Esophagus muscularis mucosa (tissue), 4 donors: Measurements from ENCODE around the gene DNER.

Experiments used
- CTCF ChIP-seq, 3 experiments: fragments of 200-600 bp in 2 of 3; fragments of 450-650 bp in 1 of 3; sonication (generic) in 2 of 3; IDR thresholded peaks; one replicate each; pipeline ENCODE4 v1.5.1; 2017 to 2019; ENCODE audit warnings: antibody characterized with exemption in 3 of 3, mild to moderate bottlenecking in 2 of 3, moderate library complexity in 1 of 3
- EP300 ChIP-seq: sonication (generic); formaldehyde crosslinking; IDR thresholded peaks from one replicate; pipeline ENCODE4 v1.6.1; 2017; ENCODE audit warnings: antibody characterized with exemption
- POLR2A ChIP-seq: fragments of 450-650 bp; IDR thresholded peaks from one replicate; pipeline ENCODE4 v1.6.1; 2017; ENCODE audit warnings: antibody characterized with exemption, moderate library complexity, mild to moderate bottlenecking, low read depth

- TF ChIP-seq EP300: no peak
- no peak for TF ChIP-seq CTCF (IDR thresholded peaks at IDR 0.05)
- TF ChIP-seq POLR2A: no peak
Observed at GRCh38 chr2:229732897-229733296, 18.5 kb upstream of the DNER start.
